DND-41 (cell line): ENCODE results near the gene SPINT2.
A peak's percentile ranks its signal among the peaks of the same experiment; 100 is the strongest.

Source experiments
- ATAC-seq: fragments of 200-7000 bp; cut with Tn5 transposase; 3 replicates; pipeline ENCODE4 v1.9.1; 2021; ENCODE audit warnings: low read depth; ENCODE audit not compliant: insufficient read depth
- DNase-seq: peaks from one replicate; pipeline ENCODE4 v3.0.0-alpha.2; 2020
- H2AFZ ChIP-seq: 2 replicates; pipeline ENCODE4 v1.6.0; 2012; ENCODE audit warnings: low read depth, low read length
- H3K27ac ChIP-seq: 2 replicates; pipeline ENCODE4 v1.5.1; 2012; ENCODE audit warnings: low read length, inconsistent platforms
- H3K27me3 ChIP-seq: fragments of 200-600 bp; sonication (generic); 2 replicates; pipeline ENCODE4 v1.6.0; 2012; ENCODE audit warnings: low read length, mild to moderate bottlenecking, inconsistent platforms; ENCODE audit not compliant: insufficient read depth, poor library complexity
- H3K36me3 ChIP-seq: 2 replicates; pipeline ENCODE4 v1.5.1; 2012; ENCODE audit warnings: low read length, inconsistent platforms; ENCODE audit not compliant: insufficient read depth
- H3K4me1 ChIP-seq: 2 replicates; pipeline ENCODE4 v1.5.1; 2012; ENCODE audit warnings: mild to moderate bottlenecking, low read length; ENCODE audit not compliant: insufficient read depth
- H3K4me2 ChIP-seq: 2 replicates; pipeline ENCODE4 v1.6.0; 2012; ENCODE audit warnings: mild to moderate bottlenecking, moderate library complexity, low read length, inconsistent platforms; ENCODE audit not compliant: insufficient read depth
- H3K4me3 ChIP-seq, 2 experiments: fragments of 200-600 bp in 1 of 2; shearing (Covaris generic) in 1 of 2; 2 replicates each; pipeline ENCODE4 v1.5.1; 2012 to 2016; ENCODE audit warnings: inconsistent platforms in 2 of 2, low read length in 2 of 2, mild to moderate bottlenecking in 2 of 2, low read depth in 1 of 2, moderate library complexity in 1 of 2
- H3K79me2 ChIP-seq: 2 replicates; pipeline ENCODE4 v1.6.0; 2012; ENCODE audit warnings: low read length, inconsistent platforms; ENCODE audit not compliant: insufficient read depth
- H3K9ac ChIP-seq: 2 replicates; pipeline ENCODE4 v1.6.0; 2012; ENCODE audit warnings: low read depth, mild to moderate bottlenecking, inconsistent platforms, low read length, moderate library complexity
- H3K9me3 ChIP-seq: 2 replicates; pipeline ENCODE4 v1.5.1; 2012; ENCODE audit warnings: low read length, moderate library complexity, mild to moderate bottlenecking, inconsistent platforms; ENCODE audit not compliant: insufficient read depth, severe bottlenecking
- H4K20me1 ChIP-seq: 2 replicates; pipeline ENCODE4 v1.6.0; 2012; ENCODE audit warnings: low read length; ENCODE audit not compliant: insufficient read depth
- EZH2 ChIP-seq: IDR thresholded peaks from 3 replicates; pipeline ENCODE4 v1.6.1; 2012; ENCODE audit warnings: borderline replicate concordance, low read depth, mild to moderate bottlenecking, moderate library complexity, low read length, inconsistent platforms; ENCODE audit not compliant: severe bottlenecking
- TF ChIP-seq, protein P1 (sequence below): IDR thresholded peaks from 2 replicates; pipeline ENCODE4 v1.5.1; 2012; ENCODE audit warnings: borderline replicate concordance, low read length, moderate library complexity, mild to moderate bottlenecking; ENCODE audit not compliant: poor library complexity, severe bottlenecking; ENCODE audit errors: extremely low read depth

SPINT2 gene

DNA sequence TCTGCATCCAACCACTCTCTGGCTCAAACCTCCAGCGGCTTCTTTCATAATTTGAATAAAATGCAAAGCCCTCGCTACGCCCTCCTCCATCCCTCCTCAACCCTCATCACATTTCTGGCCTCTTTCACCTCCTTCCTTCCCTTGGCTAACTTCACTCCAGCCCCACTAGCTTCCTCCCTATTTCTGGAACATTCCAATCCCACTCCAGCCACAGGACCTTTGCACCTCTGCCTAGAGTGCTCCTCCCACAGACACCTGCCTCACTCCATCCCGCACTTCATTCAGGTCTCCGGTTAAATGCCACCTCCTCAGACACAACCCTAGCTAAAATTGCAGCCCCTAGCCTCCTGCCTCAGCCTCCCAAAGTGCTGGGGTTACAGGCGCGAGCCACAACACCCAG is 32.5 kb upstream of the SPINT2 start:
- DNase-seq (no peak), ATAC-seq (no peak)
- H3K9ac ChIP-seq = no peak overlapping the region
- H3K9me3 ChIP-seq = no peaks in the 10 kb centered on the region
- H3K4me2 ChIP-seq = no peak overlapping the region
- no peaks in the 10 kb centered on the region for H3K27me3 ChIP-seq
- TF ChIP-seq, protein P1, sequence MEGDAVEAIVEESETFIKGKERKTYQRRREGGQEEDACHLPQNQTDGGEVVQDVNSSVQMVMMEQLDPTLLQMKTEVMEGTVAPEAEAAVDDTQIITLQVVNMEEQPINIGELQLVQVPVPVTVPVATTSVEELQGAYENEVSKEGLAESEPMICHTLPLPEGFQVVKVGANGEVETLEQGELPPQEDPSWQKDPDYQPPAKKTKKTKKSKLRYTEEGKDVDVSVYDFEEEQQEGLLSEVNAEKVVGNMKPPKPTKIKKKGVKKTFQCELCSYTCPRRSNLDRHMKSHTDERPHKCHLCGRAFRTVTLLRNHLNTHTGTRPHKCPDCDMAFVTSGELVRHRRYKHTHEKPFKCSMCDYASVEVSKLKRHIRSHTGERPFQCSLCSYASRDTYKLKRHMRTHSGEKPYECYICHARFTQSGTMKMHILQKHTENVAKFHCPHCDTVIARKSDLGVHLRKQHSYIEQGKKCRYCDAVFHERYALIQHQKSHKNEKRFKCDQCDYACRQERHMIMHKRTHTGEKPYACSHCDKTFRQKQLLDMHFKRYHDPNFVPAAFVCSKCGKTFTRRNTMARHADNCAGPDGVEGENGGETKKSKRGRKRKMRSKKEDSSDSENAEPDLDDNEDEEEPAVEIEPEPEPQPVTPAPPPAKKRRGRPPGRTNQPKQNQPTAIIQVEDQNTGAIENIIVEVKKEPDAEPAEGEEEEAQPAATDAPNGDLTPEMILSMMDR = no peak
- no peak for TF ChIP-seq EZH2
- H2AFZ ChIP-seq = no peak overlapping the region
- no peak overlapping the region for H3K27ac ChIP-seq
- no peaks in the 10 kb centered on the region for H4K20me1 ChIP-seq
- H3K4me3 ChIP-seq = no peak overlapping the region
- no peaks in the 10 kb centered on the region for H3K36me3 ChIP-seq
- no peaks in the 10 kb centered on the region for H3K79me2 ChIP-seq
- no peaks in the 10 kb centered on the region for H3K4me1 ChIP-seq

DNA sequence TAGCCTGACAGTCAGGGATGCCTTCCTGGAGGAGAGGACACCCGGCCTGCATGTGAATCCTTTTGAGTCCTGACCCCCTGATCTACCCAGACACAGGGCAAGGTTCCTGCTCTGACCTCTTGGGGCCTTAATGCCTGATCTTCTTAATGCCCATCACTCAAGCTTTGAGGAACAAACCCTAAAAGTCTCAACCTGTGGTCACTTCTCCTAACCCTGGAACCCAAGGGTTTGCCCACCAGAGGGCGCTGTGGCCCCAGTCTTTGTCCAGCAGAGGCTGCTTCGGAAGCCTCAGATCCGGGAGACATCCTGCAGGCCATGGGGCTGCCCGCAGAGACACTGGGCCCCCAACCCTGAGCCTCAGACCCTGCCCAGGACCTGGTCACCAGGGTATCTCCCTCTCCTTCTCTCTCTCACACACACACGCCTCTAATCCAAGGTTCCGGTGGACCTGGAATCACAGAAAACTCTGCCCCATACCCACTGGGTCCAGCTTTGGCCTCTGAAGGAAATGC is 30.6 kb upstream of the SPINT2 start:
- Histone ChIP-seq H3K9me3 (no peaks in the 10 kb centered on the region), H3K4me3 (no peak overlapping the region), H3K36me3 (no peaks in the 10 kb centered on the region), H4K20me1 (no peaks in the 10 kb centered on the region), H3K79me2 (no peaks in the 10 kb centered on the region), H3K27me3 (no peaks in the 10 kb centered on the region), H2AFZ (no peak overlapping the region), H3K27ac (no peak overlapping the region), H3K4me2 (no peak overlapping the region), H3K9ac (no peak overlapping the region), H3K4me1 (no peaks in the 10 kb centered on the region)
- ATAC-seq (peak; percentile 76), DNase-seq (peak; percentile 58)
- no peak for TF ChIP-seq EZH2
- TF ChIP-seq, protein P1 = peak; percentile 82

DNA sequence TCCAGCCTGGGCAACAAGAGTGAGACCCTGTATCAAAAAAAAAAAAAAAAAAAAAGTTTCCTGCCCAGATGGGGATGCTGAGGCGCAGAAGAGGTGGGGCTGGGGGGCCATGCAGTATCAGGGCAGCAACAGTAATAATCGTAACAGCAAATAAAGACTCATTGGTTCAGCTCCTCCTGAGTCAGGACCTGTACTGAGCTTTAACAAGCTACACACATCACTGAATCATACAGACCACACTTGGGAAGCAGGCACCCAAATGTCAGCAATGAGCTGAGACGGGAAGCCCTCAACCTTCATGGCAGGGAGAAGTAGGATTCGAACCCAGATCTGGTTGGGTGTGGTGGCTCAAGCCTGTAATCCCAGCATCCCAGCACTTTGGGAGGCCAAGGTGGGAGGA is 29.8 kb upstream of the SPINT2 start:
- no peak overlapping the region for H3K27ac ChIP-seq
- H3K9ac ChIP-seq = no peak overlapping the region
- H3K36me3 ChIP-seq = no peaks in the 10 kb centered on the region
- H3K27me3 ChIP-seq = no peaks in the 10 kb centered on the region
- H3K9me3 ChIP-seq = no peaks in the 10 kb centered on the region
- H3K4me2 ChIP-seq = no peak overlapping the region
- no peak overlapping the region for H3K4me3 ChIP-seq
- no peaks in the 10 kb centered on the region for H3K79me2 ChIP-seq
- no peak for TF ChIP-seq EZH2
- TF ChIP-seq, protein P1 = no peak
- DNase-seq (no peak), ATAC-seq (no peak)
- no peak overlapping the region for H2AFZ ChIP-seq
- no peaks in the 10 kb centered on the region for H4K20me1 ChIP-seq
- H3K4me1 ChIP-seq = no peaks in the 10 kb centered on the region

DNA sequence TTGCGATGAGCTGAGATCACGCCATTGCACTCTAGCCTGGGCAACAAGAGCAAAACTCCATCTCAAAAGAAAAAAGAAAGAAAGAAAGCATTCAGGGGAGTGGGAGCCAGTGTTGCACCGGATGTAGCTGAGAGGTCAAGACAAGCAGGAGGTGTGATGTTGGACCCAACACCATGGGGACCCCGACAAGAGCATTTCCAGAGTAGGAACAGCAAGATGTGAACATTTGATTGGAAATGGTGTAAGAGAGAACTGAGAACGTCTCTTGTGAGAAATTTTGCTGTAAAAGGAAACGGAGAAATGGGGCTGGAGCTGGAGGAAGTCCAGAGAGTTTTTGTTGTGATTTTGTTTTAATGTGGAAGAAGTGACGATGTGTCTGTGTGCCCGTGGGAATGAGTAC is 24.6 kb upstream of the SPINT2 start:
- TF ChIP-seq EZH2 = no peak
- TF ChIP-seq, protein P1 = no peak
- Histone ChIP-seq H3K27me3 (no peaks in the 10 kb centered on the region), H3K9ac (no peak overlapping the region), H3K4me3 (no peak overlapping the region), H4K20me1 (no peaks in the 10 kb centered on the region), H3K27ac (no peak overlapping the region), H3K36me3 (no peaks in the 10 kb centered on the region), H3K9me3 (no peaks in the 10 kb centered on the region), H2AFZ (no peak overlapping the region), H3K4me1 (peaks cover 7% of the 10 kb centered on the region), H3K79me2 (no peaks in the 10 kb centered on the region), H3K4me2 (no peak overlapping the region)
- ATAC-seq (no peak), DNase-seq (no peak)
